ENCODE measurements around the gene ACTL6B. TPM values are rescaled to one million over a fixed set of nuclear protein-coding genes. Genes with fewer than 3 reads are reported as not detected.
A peak's percentile ranks its signal among the peaks of the same experiment; 100 is the strongest.

Gene ACTL6B
- total and polyA plus RNA-seq, 2 of the 13 experiments (the other 11 are each of a cell fraction or from before 2014, with no cell fraction given): not detected

DNA sequence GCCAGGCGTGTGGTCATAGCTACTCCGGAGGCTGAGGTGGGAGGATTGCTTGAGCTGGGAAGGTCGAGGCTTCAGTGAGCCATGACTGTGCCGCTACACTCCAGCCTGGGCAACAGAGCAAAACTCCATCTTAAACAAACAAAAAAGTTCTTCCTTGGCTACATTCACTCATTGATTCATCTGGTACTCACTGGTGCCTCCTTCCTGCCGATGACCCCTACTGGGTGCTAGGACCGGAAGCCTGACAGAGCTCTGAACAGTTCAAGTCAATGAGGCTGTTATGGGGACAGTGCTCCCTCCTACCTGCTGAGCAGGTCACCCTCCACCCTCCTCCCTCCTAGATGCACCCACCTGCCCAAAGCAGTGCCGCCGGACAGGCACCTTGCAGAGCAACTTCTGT lies 49.1 kb downstream of the ACTL6B start:
- in situ Hi-C loops (cut with HindIII; ENCODE audit: extremely low pct_ligation_motif_present, low pct_unique_long_range_greater_than_20kb) (no loop called here), intact Hi-C loops (cut with micrococcal nuclease; ENCODE audit: unreplicated experiment) (no loop called here)
- Histone ChIP-seq H4K20me1 (ENCODE audit: insufficient read depth, low read length) (no peaks in the 10 kb centered on the region), H3K36me3 (replicated peaks in 1 of 2; ENCODE audit: control insufficient read depth in 1 of 2, insufficient read depth in 2 of 2, low read length in 2 of 2) (no peaks in the 10 kb centered on the region), H3K4me3 (replicated peaks in 1 of 3; ENCODE audit: insufficient read depth in 1 of 3, low read depth in 2 of 3, low read length in 3 of 3) (no peak overlapping the region), H3K4me2 (ENCODE audit: low read depth, low read length) (no peak overlapping the region), H3K4me1 (ENCODE audit: insufficient read depth, low read length) (peaks cover 33% of the 10 kb centered on the region), H3K27ac (ENCODE audit: extremely low read length, insufficient read depth, low read length) (no peak overlapping the region), H3K79me2 (ENCODE audit: insufficient read depth, low read length) (no peaks in the 10 kb centered on the region), H3K9ac (ENCODE audit: insufficient read depth, low read depth, low read length) (no peak overlapping the region), H2AFZ (ENCODE audit: low read length) (no peak overlapping the region), H3K9me3 (ENCODE audit: low read length) (no peaks in the 10 kb centered on the region), H3K27me3 (ENCODE audit: control insufficient read depth in 1 of 2, insufficient read depth in 2 of 2, low read length in 2 of 2) (no peaks in the 10 kb centered on the region)
- 78% methylated on average over 6 of the region's 8 CpGs for WGBS (ENCODE audit: low lambda C conversion rate)
- POLR2A ChIA-PET: interaction anchor here (1.6 kb wide), 1 partner anchor 21 kb away, joined by 6 read pairs; the partner anchor contains the start of genes FBXO24 and LRCH4
- ATAC-seq (no peak), DNase-seq (ENCODE audit: low spot score) (no peak), FAIRE-seq (no peak)
- BruUV-seq (replicated peaks): no TSS peak
- CTCF ChIA-PET (ENCODE audit: low intra/inter-chr PET ratio, low total read pairs): no interaction called here
- no peak for TF ChIP-seq ZNF138 (CRISPR knock-in tag; IDR thresholded peaks at IDR 0.05; ENCODE audit: low read depth)
- no peak for TF ChIP-seq SUZ12 (IDR thresholded peaks at IDR 0.05; ENCODE audit: low read depth, low read length)
- no peak for TF ChIP-seq RFXAP (CRISPR knock-in tag; IDR thresholded peaks at IDR 0.05; ENCODE audit: borderline replicate concordance)
- peak; percentile 58; the same call in 1 of the 2 replicates for TF ChIP-seq ZNF263 (CRISPR knock-in tag; IDR thresholded peaks at IDR 0.05)
- TF ChIP-seq, protein P1, sequence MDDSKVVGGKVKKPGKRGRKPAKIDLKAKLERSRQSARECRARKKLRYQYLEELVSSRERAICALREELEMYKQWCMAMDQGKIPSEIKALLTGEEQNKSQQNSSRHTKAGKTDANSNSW (CRISPR knock-in tag; IDR thresholded peaks at IDR 0.05; ENCODE audit: borderline replicate concordance): no peak
- TF ChIP-seq ZMAT3 (CRISPR knock-in tag; conservative IDR thresholded peaks at IDR 0.05): no peak
- TF ChIP-seq ERF (CRISPR knock-in tag; IDR thresholded peaks at IDR 0.05): no peak
- no peak for TF ChIP-seq ZC3H4 (CRISPR knock-in tag; IDR thresholded peaks at IDR 0.05; ENCODE audit: borderline replicate concordance)
- TF ChIP-seq, protein P2, sequence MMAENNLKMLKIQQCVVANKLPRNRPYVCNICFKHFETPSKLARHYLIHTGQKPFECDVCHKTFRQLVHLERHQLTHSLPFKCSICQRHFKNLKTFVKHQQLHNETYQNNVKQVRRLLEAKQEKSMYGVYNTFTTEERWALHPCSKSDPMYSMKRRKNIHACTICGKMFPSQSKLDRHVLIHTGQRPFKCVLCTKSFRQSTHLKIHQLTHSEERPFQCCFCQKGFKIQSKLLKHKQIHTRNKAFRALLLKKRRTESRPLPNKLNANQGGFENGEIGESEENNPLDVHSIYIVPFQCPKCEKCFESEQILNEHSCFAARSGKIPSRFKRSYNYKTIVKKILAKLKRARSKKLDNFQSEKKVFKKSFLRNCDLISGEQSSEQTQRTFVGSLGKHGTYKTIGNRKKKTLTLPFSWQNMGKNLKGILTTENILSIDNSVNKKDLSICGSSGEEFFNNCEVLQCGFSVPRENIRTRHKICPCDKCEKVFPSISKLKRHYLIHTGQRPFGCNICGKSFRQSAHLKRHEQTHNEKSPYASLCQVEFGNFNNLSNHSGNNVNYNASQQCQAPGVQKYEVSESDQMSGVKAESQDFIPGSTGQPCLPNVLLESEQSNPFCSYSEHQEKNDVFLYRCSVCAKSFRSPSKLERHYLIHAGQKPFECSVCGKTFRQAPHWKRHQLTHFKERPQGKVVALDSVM (CRISPR knock-in tag; IDR thresholded peaks at IDR 0.05): peak; percentile 48; the same call in 1 of the 2 replicates
- no peak for TF ChIP-seq SAP130 (CRISPR knock-in tag; IDR thresholded peaks at IDR 0.05; ENCODE audit: low read depth)
